Measurements from ENCODE around the gene SPART. TPM values are rescaled to one million over a fixed set of nuclear protein-coding genes. Genes with fewer than 3 reads are reported as not detected.

SPART gene
- total RNA-seq, 1 experiment from 2014 or later, result 60.6 TPM

DNA sequence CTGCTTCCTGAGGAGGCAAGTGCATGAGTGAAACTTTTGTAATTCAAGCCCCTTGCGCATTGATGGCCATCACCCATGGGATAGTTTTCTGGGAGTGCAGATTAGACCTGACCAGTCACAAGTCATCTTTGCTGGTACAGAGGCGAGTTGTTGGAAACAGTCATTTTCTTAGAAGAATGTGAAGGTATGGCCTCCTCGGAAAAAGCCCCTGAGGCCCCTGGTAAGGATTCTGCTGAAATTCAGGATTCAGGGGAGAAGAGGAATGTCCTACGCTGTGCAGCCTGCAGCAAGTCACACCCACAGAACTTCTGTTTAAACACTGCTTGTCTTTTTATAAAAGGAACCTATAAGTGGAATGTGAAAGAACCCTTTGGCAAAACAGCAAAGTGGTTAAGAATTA, 11.0 kb upstream of the SPART start:
- no peak overlapping the region for H3K18ac ChIP-seq (ENCODE audit: insufficient read length, low read depth, low read length)
- peaks cover 2% of the 10 kb centered on the region; the same call in 1 of the 2 replicates for H3K27me3 Mint-ChIP-seq (ENCODE audit: low read depth)
- no CpG with 5 or more reads among the region's 4 CpGs for WGBS (ENCODE audit: extremely low coverage, insufficient read length, low lambda C conversion rate)

More for the DNA sequence above, 11.0 kb upstream of the SPART start:
- H2BK15ac ChIP-seq (ENCODE audit: low read depth, low read length), result no peak overlapping the region
- no peak overlapping the region for H3K4me3 Mint-ChIP-seq
- H3K79me1 ChIP-seq (ENCODE audit: insufficient read depth, low read depth, low read length, poor library complexity, severe bottlenecking), result no peaks in the 10 kb centered on the region
- peaks cover 0 to 3% of the 10 kb centered on the region in 2 experiments; a peak in 1 of 5 replicates for H3K9me3 Mint-ChIP-seq
- H3K23me2 ChIP-seq (ENCODE audit: insufficient read length, low read depth, low read length, poor library complexity, severe bottlenecking), result no peaks in the 10 kb centered on the region
- H2BK20ac ChIP-seq (ENCODE audit: low read depth, low read length, poor library complexity, severe bottlenecking), result no peak overlapping the region
- DNase-seq, result no peak
- no peak overlapping the region for H2BK12ac ChIP-seq (ENCODE audit: insufficient read length, low read depth, low read length)
- H3K4ac ChIP-seq (ENCODE audit: low read depth, low read length), result no peak overlapping the region
- H3K27me3 ChIP-seq (ENCODE audit: insufficient read depth, low read length), result no peaks in the 10 kb centered on the region
- no peak overlapping the region for H4K91ac ChIP-seq (ENCODE audit: insufficient read length, low read depth, low read length)
- no peak overlapping the region for H3K56ac ChIP-seq (ENCODE audit: insufficient read length, low read depth, low read length)
- no peaks in the 10 kb centered on the region for H4K20me1 ChIP-seq (ENCODE audit: control insufficient read depth, insufficient read depth, insufficient read length)
- H3K27ac Mint-ChIP-seq, result no peak overlapping the region
- no peak overlapping the region for H3K27ac ChIP-seq (ENCODE audit: insufficient read length, low read depth, low read length)
- H3K14ac ChIP-seq (ENCODE audit: insufficient read depth, low read length), result no peak overlapping the region
- no peak overlapping the region for H3K4me2 ChIP-seq (ENCODE audit: insufficient read depth, insufficient read length, low read length)
- no peaks in the 10 kb centered on the region for H3K79me2 ChIP-seq (ENCODE audit: insufficient read depth, low read length)
- H3K36me3 Mint-ChIP-seq (ENCODE audit: insufficient read depth in 1 of 3, low read depth in 3 of 3), result peaks cover 0 to 4% (median 3%) of the 10 kb centered on the region in 3 experiments; a peak in 3 of 7 replicates
- no peak overlapping the region for H2BK120ac ChIP-seq (ENCODE audit: low read depth, low read length, poor library complexity, severe bottlenecking)
- no peak overlapping the region for H3T11ph ChIP-seq (ENCODE audit: low read length)
- H3K4me1 ChIP-seq (ENCODE audit: insufficient read depth, low read length), result no peaks in the 10 kb centered on the region
- H4K8ac ChIP-seq (replicated peaks; ENCODE audit: insufficient read length, low read depth, low read length), result no peak overlapping the region
- H4K5ac ChIP-seq (ENCODE audit: insufficient read length, low read depth, low read length), result no peak overlapping the region
- H3K9ac ChIP-seq (ENCODE audit: extremely low read depth, insufficient read length, low read length), result no peak overlapping the region
- TF ChIP-seq, protein P1, sequence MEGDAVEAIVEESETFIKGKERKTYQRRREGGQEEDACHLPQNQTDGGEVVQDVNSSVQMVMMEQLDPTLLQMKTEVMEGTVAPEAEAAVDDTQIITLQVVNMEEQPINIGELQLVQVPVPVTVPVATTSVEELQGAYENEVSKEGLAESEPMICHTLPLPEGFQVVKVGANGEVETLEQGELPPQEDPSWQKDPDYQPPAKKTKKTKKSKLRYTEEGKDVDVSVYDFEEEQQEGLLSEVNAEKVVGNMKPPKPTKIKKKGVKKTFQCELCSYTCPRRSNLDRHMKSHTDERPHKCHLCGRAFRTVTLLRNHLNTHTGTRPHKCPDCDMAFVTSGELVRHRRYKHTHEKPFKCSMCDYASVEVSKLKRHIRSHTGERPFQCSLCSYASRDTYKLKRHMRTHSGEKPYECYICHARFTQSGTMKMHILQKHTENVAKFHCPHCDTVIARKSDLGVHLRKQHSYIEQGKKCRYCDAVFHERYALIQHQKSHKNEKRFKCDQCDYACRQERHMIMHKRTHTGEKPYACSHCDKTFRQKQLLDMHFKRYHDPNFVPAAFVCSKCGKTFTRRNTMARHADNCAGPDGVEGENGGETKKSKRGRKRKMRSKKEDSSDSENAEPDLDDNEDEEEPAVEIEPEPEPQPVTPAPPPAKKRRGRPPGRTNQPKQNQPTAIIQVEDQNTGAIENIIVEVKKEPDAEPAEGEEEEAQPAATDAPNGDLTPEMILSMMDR (conservative IDR thresholded peaks at IDR 0.05), result no peak
- H3K9me3 ChIP-seq (ENCODE audit: control insufficient read depth, low read depth, low read length), result no peaks in the 10 kb centered on the region
- no peak overlapping the region for H2AFZ ChIP-seq (ENCODE audit: low read length)
- no peak overlapping the region for H2BK5ac ChIP-seq (ENCODE audit: insufficient read length, low read length)
- peaks cover 0 to 2% of the 10 kb centered on the region in 2 experiments; a peak in 2 of 4 replicates for H3K4me1 Mint-ChIP-seq
- H3K23ac ChIP-seq (ENCODE audit: insufficient read length, low read depth, low read length), result no peak overlapping the region
- H2AK5ac ChIP-seq (ENCODE audit: insufficient read length, low read length), result no peak overlapping the region

All from H9 (cell line).